Type B pancreatic cell (in vitro differentiated cells): ENCODE measurements around the gene SRSF5. TPM values are rescaled to one million over a fixed set of nuclear protein-coding genes. Genes with fewer than 3 reads are reported as not detected.

ENCODE experiments used
- DNase-seq: peaks from one replicate; pipeline ENCODE4 v3.0.0; 2021; ENCODE audit warnings: mixed read lengths; ENCODE audit not compliant: unreplicated experiment; ENCODE audit errors: extremely low spot score
- H3K27ac Mint-ChIP-seq: 2 replicates; pipeline ENCODE4 v1.8.0; 2021; ENCODE audit warnings: mild to moderate bottlenecking, mixed read lengths
- H3K27me3 Mint-ChIP-seq: 2 replicates; pipeline ENCODE4 v1.8.0; 2021; ENCODE audit warnings: mixed read lengths
- H3K36me3 Mint-ChIP-seq: 2 replicates; pipeline ENCODE4 v1.8.0; 2021; ENCODE audit warnings: mixed read lengths
- H3K4me1 Mint-ChIP-seq: one replicate; pipeline ENCODE4 v1.8.0; 2021; ENCODE audit warnings: mixed read lengths; ENCODE audit not compliant: unreplicated experiment
- H3K4me3 Mint-ChIP-seq: 2 replicates; pipeline ENCODE4 v1.8.0; 2021; ENCODE audit warnings: mild to moderate bottlenecking, mixed read lengths
- H3K9me3 Mint-ChIP-seq: 2 replicates; pipeline ENCODE4 v1.8.0; 2021; ENCODE audit warnings: mixed read lengths
- total RNA-seq: library from RNA; stranded (reverse); gene quantifications from 2 replicates; pipeline ENCODE4 v1.2.1, GENCODE V29; 2021; ENCODE audit warnings: low replicate concordance
- TF ChIP-seq, protein P1 (sequence below): fragments of 200-600 bp; sonication (generic); conservative IDR thresholded peaks from 2 replicates; pipeline ENCODE4 v1.5.0; 2021; ENCODE audit warnings: antibody characterized with exemption, mild to moderate bottlenecking

The SRSF5 gene
- total RNA-seq, 1 donor from 2014 or later = 388 TPM

GRCh38 chr14:69741055-69741454 is 25.9 kb upstream of the SRSF5 start:
- Mint-ChIP-seq H3K27ac (peak overlapping the region; percentile 97), H3K36me3 (no peaks in the 10 kb centered on the region), H3K9me3 (no peaks in the 10 kb centered on the region), H3K27me3 (no peaks in the 10 kb centered on the region), H3K4me1 (peaks cover 4% of the 10 kb centered on the region), H3K4me3 (no peak overlapping the region)
- no peak for DNase-seq
- TF ChIP-seq, protein P1, sequence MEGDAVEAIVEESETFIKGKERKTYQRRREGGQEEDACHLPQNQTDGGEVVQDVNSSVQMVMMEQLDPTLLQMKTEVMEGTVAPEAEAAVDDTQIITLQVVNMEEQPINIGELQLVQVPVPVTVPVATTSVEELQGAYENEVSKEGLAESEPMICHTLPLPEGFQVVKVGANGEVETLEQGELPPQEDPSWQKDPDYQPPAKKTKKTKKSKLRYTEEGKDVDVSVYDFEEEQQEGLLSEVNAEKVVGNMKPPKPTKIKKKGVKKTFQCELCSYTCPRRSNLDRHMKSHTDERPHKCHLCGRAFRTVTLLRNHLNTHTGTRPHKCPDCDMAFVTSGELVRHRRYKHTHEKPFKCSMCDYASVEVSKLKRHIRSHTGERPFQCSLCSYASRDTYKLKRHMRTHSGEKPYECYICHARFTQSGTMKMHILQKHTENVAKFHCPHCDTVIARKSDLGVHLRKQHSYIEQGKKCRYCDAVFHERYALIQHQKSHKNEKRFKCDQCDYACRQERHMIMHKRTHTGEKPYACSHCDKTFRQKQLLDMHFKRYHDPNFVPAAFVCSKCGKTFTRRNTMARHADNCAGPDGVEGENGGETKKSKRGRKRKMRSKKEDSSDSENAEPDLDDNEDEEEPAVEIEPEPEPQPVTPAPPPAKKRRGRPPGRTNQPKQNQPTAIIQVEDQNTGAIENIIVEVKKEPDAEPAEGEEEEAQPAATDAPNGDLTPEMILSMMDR = no peak

DNA sequence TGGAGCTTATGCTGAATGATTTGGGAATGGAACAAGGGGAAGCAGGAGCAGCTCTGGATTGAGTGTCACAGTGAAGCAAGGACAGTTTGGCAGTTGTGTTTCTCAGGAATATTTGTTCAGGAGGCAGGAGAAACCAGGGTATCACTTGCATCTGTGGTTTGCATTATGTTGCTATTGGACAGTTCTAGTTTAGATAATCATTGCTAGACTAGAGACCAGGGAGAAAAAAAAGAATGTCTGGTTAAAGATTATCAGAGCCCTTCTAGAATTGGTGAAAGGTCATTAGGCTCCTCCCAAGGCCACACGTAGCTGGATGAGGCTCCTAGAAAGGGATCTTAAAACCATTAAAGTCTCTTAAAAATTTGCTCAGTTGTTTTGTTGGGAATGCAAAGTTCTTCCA is 17.0 kb upstream of the SRSF5 start:
- Mint-ChIP-seq H3K4me1 (peaks cover 12% of the 10 kb centered on the region), H3K27me3 (no peaks in the 10 kb centered on the region), H3K27ac (peak overlapping the region; percentile 7), H3K4me3 (peak overlapping the region; percentile 2), H3K9me3 (no peaks in the 10 kb centered on the region), H3K36me3 (no peaks in the 10 kb centered on the region)
- TF ChIP-seq, protein P1 = no peak
- DNase-seq = no peak

GRCh38 chr14:69750495-69750894 is 16.4 kb upstream of the SRSF5 start:
- no peaks in the 10 kb centered on the region for H3K36me3 Mint-ChIP-seq
- no peak overlapping the region for H3K27ac Mint-ChIP-seq
- no peak for DNase-seq
- H3K27me3 Mint-ChIP-seq = no peaks in the 10 kb centered on the region
- no peaks in the 10 kb centered on the region for H3K9me3 Mint-ChIP-seq
- TF ChIP-seq, protein P1 = no peak
- no peak overlapping the region for H3K4me3 Mint-ChIP-seq
- peaks cover 15% of the 10 kb centered on the region for H3K4me1 Mint-ChIP-seq

DNA sequence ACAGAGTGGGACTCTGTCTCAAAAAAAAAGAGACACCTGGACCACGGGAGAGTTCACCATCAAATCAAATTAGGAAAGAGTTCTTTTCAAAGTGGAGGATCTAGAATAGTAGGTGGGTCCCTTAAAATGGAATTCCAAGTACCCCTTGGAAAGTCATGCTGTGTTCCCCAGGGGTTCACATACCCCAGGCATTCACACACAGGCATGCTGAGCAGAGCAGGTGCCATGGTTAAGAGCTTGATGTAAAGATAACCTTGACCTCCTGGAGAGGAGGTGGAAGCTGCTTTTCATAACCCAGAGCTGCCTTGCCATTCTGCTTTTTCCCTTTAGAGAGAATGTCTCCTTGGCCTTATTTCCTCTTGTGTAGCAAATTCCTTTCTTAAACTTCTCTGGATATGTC is 14.2 kb upstream of the SRSF5 start:
- TF ChIP-seq, protein P1 = no peak
- Mint-ChIP-seq H3K27ac (no peak overlapping the region), H3K4me1 (peaks cover 15% of the 10 kb centered on the region), H3K27me3 (no peaks in the 10 kb centered on the region), H3K36me3 (no peaks in the 10 kb centered on the region), H3K9me3 (no peaks in the 10 kb centered on the region), H3K4me3 (no peak overlapping the region)
- DNase-seq = no peak

DNA sequence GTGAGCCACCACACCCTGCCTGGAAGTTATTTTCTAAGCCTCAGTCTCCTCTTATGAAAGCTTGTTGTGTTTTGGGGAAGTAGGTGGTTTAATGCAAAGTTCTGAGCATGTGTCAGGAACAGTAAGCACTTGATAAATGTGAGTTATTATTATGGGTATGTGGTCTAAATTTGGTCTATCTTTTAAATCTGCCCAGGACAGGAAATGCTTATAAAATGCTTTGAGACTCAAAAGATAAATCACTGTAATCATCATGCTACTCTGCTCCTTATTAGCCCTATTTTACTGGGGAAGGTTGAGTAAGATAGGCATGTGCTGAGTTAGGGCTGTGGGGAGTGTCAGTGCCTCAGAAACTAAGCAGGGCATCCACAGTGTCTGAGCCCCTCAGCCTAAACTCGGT is 13.1 kb upstream of the SRSF5 start:
- Mint-ChIP-seq H3K27me3 (no peaks in the 10 kb centered on the region), H3K9me3 (no peaks in the 10 kb centered on the region), H3K4me1 (peaks cover 15% of the 10 kb centered on the region), H3K4me3 (no peak overlapping the region), H3K27ac (peak overlapping the region; percentile 16), H3K36me3 (no peaks in the 10 kb centered on the region)
- TF ChIP-seq, protein P1 = no peak
- DNase-seq = no peak

- TF ChIP-seq, protein P1 = no peak
- DNase-seq = no peak
- Mint-ChIP-seq H3K27ac (peak overlapping the region; percentile 16), H3K4me3 (no peak overlapping the region), H3K36me3 (no peaks in the 10 kb centered on the region), H3K27me3 (no peaks in the 10 kb centered on the region), H3K9me3 (no peaks in the 10 kb centered on the region), H3K4me1 (peaks cover 15% of the 10 kb centered on the region)
These were observed 12.5 kb upstream of the SRSF5 start for GRCh38 chr14:69754487-69754886.
